ENCODE data around the gene LEO1. TPM values are rescaled to one million over a fixed set of nuclear protein-coding genes. Genes with fewer than 3 reads are reported as not detected.

Gene LEO1
- total and polyA plus RNA-seq, 8 donors: 3.0 to 8.1 (median 5.3) TPM

DNA sequence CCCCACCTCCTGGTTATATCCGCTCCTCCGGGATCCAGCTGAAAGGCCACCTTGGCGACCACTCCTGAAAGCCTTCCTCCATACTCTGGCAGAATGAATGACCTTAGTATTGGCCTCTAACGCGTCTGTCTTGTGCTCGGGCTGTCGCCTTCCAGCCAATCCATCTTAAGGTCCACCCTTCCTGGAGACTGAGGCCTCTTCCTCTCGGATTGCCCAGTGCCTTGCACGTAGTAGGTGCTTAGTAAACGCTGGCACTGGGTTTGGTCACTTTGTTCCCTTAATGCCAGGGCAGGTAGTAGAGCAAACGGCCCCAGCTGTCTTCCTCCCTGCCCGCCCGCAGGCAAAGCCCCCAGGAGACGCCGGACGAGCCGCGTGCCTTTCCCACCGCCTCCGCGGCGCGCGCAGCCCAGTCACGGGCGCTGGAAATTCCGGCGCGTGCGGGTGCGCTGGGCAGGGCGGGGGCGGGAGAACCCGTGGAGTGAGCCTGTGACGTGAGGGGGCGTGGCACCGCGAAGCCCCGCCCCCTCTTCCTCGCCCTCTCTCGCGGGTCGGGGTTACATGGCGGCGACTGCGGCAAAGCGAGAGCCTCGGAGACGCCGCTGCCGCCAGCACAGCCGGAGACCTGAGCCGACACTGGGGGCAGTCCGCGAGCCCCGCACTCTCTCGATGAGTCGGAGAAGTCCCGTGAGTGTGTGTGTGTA is 47.3 kb upstream of the LEO1 start, which contains the start of gene MAPK6:
TSS of gene MAPK6 (plus strand) at position 527 of the 701 bp plus-strand sequence. CDS start 27,242 bp downstream, outside the sequence.
- FAIRE-seq (no peak), DNase-seq (peak; percentile 89 to 98 (median 96)), ATAC-seq (peak; percentile 78 to 91 (median 88))
- peaks cover 0 to 24% (median 23%) of the 10 kb centered on the region in 3 donors for H3K4me1 ChIP-seq
- TF ChIP-seq, protein P1, sequence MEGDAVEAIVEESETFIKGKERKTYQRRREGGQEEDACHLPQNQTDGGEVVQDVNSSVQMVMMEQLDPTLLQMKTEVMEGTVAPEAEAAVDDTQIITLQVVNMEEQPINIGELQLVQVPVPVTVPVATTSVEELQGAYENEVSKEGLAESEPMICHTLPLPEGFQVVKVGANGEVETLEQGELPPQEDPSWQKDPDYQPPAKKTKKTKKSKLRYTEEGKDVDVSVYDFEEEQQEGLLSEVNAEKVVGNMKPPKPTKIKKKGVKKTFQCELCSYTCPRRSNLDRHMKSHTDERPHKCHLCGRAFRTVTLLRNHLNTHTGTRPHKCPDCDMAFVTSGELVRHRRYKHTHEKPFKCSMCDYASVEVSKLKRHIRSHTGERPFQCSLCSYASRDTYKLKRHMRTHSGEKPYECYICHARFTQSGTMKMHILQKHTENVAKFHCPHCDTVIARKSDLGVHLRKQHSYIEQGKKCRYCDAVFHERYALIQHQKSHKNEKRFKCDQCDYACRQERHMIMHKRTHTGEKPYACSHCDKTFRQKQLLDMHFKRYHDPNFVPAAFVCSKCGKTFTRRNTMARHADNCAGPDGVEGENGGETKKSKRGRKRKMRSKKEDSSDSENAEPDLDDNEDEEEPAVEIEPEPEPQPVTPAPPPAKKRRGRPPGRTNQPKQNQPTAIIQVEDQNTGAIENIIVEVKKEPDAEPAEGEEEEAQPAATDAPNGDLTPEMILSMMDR (IDR thresholded peaks at IDR 0.05): no peak
- intact Hi-C loops (cut with DNase I): no loop called here
- no peaks in the 10 kb centered on the region for H3K36me3 ChIP-seq
- 2 to 3% methylated on average over 37 to 59 of the region's 59 CpGs for WGBS, 2 donors
- peak within 1 kb of the TSS; percentile 89 to 96 (median 93) for H3K27ac ChIP-seq
- H3K9me3 ChIP-seq: no peaks in the 10 kb centered on the region
- no peaks in the 10 kb centered on the region for H3K27me3 ChIP-seq
- H3K4me3 ChIP-seq: peak within 1 kb of the TSS; percentile 38 to 69 (median 60)

- peaks cover 0 to 21% (median 18%) of the 10 kb centered on the region in 3 donors for H3K4me1 ChIP-seq
- FAIRE-seq (no peak), ATAC-seq (no peak), DNase-seq (no peak)
- intact Hi-C loops (cut with DNase I): no loop called here
- no peaks in the 10 kb centered on the region for H3K9me3 ChIP-seq
- 93% methylated on average over 7 of the region's 7 CpGs for WGBS, 2 donors
- TF ChIP-seq, protein P1 (IDR thresholded peaks at IDR 0.05): no peak
- no peaks in the 10 kb centered on the region for H3K36me3 ChIP-seq
- H3K4me3 ChIP-seq: peak overlapping the region in 1 of 4 donors; percentile 53
- H3K27ac ChIP-seq: peak overlapping the region in 3 of 4 donors; percentile 84 to 96 (median 95)
- no peaks in the 10 kb centered on the region for H3K27me3 ChIP-seq
Observed at GRCh38 chr15:52018244-52018643, 46.7 kb upstream of the LEO1 start.

GRCh38 chr15:52016316-52016715 is 44.7 kb upstream of the LEO1 start:
- H3K9me3 ChIP-seq: no peaks in the 10 kb centered on the region
- 93 to 100% methylated on average over 2 of the region's 2 CpGs for WGBS, 2 donors
- no peaks in the 10 kb centered on the region for H3K27me3 ChIP-seq
- intact Hi-C loops (cut with DNase I): no loop called here
- no peak for ATAC-seq
- FAIRE-seq: no peak
- no peak for DNase-seq
- peaks cover 0 to 5% (median 0%) of the 10 kb centered on the region in 3 donors for H3K4me1 ChIP-seq
- H3K4me3 ChIP-seq: no peak overlapping the region
- no peak overlapping the region for H3K27ac ChIP-seq
- H3K36me3 ChIP-seq: no peaks in the 10 kb centered on the region
- TF ChIP-seq, protein P1 (IDR thresholded peaks at IDR 0.05): no peak

DNA sequence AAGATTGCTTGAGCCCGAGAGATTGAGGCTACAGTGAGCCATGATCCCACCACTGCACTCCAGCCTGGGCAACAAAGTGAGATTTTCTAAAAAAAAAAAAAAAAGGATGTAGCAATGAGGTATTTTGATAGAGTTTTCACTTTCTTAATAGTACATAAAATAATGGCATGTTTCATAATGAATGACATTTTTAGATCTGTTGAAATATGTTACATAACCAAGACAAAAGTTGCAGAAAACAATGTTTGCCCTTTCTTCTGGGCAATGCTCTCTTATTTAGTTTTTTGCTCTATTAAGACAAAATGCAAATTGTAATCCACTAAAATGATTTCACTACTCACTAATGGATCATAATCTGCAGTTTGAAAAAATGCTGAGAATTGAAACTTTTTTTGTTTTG is 43.0 kb upstream of the LEO1 start:
- Histone ChIP-seq H3K4me1 (no peaks in the 10 kb centered on the region), H3K9me3 (no peaks in the 10 kb centered on the region), H3K27ac (no peak overlapping the region), H3K27me3 (no peaks in the 10 kb centered on the region), H3K4me3 (no peak overlapping the region), H3K36me3 (no peaks in the 10 kb centered on the region)
- TF ChIP-seq, protein P1 (IDR thresholded peaks at IDR 0.05): no peak
- DNase-seq (no peak), ATAC-seq (no peak), FAIRE-seq (no peak)
- intact Hi-C loops (cut with DNase I): no loop called here
- 96 to 100% methylated on average over 1 of the region's 1 CpG for WGBS, 2 donors
